GM12874 (cell line): ENCODE measurements around the gene KRT77.

Experiments used
- TF ChIP-seq, protein P1 (sequence below): IDR thresholded peaks from 2 replicates; pipeline ENCODE4 v1.5.1; 2011; ENCODE audit warnings: low read depth, mild to moderate bottlenecking, control low read depth, low read length, moderate library complexity; ENCODE audit not compliant: insufficient read depth

Gene KRT77

GRCh38 chr12:52698651-52699340, 4.5 kb downstream of the KRT77 start:
- TF ChIP-seq, protein P1, sequence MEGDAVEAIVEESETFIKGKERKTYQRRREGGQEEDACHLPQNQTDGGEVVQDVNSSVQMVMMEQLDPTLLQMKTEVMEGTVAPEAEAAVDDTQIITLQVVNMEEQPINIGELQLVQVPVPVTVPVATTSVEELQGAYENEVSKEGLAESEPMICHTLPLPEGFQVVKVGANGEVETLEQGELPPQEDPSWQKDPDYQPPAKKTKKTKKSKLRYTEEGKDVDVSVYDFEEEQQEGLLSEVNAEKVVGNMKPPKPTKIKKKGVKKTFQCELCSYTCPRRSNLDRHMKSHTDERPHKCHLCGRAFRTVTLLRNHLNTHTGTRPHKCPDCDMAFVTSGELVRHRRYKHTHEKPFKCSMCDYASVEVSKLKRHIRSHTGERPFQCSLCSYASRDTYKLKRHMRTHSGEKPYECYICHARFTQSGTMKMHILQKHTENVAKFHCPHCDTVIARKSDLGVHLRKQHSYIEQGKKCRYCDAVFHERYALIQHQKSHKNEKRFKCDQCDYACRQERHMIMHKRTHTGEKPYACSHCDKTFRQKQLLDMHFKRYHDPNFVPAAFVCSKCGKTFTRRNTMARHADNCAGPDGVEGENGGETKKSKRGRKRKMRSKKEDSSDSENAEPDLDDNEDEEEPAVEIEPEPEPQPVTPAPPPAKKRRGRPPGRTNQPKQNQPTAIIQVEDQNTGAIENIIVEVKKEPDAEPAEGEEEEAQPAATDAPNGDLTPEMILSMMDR: no peak

DNA sequence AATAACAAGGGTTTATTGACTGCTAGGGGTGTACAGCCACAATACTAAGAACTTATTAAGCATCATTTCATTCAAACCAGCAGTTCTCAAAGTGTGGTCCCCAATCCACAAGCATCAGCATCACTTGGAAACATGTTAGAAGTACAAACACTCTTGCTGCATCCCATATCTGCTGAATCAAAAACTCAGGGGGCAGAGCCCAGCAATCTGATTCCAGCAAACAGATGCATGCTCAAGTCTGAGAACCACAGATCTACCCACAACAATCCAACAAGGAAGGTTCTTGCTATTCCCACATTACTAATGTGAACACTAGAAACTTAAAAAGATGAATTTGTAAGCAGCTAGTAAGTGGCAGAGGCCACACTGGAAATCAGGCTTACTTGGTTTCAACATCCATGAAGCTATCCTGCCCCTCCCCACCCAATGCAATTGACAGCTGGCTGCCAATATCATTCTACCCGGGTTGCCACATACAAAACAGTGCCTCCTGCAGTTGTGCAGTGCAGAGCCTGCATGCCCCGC, 6.2 kb downstream of the KRT77 start:
- TF ChIP-seq, protein P1: no peak

DNA sequence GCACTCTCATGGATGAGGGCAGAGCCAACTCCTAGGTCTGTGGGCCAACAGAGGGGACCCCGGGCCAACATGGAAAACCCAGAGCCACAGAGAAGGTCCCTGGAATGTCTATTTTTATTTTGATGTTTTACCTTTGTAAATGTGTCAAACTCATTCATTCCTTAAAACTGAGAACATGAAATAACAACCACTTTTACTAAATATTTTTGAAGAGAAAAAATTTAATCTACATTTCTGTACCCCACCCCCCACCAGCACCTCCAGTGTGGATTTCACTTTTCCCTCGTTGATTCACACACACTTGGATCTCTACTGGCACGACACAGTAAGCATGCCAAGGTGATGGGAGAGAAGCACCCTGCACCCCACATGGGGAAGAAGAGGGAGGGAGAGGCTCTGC, 6.7 kb downstream of the KRT77 start:
- TF ChIP-seq, protein P1: no peak

DNA sequence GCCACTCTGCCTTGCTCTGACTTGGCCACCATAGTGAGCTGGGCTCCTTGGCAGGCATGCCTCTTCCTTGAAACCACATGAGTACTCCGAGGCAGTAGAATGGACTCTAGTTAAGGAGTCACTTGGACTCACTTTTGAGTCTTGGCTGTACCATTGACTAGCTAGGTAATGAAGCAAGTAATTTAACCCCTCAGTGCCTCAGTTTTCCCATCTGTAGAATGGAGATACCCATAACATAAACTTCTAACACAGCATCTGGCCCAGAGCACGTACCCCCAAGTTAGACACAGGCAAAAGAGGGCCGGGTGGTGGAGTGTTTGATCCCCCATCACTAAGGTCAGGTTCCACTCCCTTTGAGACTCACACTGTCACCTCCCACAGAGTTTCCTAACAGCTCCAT, 8.3 kb downstream of the KRT77 start:
- TF ChIP-seq, protein P1: no peak

GRCh38 chr12:52694151-52694550, 9.2 kb downstream of the KRT77 start:
- TF ChIP-seq, protein P1: no peak

GRCh38 chr12:52693261-52693660, 10.1 kb downstream of the KRT77 start:
- TF ChIP-seq, protein P1: no peak

DNA sequence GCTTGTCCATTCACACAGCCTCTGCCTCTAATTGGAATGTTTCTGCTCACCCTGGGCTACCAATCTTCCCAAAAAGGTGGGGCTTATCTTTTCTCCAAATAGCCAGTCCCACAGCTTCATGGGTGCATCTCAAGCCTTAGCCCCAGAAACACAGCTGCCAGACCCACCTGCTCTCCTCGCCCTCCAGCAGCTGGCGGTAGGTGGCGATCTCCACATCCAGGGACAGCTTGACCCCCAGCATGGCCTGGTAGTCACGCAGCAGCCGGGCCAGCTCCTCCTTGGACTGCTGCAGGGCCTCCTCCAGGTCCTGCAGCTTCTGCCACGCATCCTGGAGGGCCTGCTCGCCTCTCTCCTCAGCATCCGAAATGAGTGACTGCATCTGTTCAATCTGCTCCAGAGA, 11.1 kb downstream of the KRT77 start:
- TF ChIP-seq, protein P1: no peak

DNA sequence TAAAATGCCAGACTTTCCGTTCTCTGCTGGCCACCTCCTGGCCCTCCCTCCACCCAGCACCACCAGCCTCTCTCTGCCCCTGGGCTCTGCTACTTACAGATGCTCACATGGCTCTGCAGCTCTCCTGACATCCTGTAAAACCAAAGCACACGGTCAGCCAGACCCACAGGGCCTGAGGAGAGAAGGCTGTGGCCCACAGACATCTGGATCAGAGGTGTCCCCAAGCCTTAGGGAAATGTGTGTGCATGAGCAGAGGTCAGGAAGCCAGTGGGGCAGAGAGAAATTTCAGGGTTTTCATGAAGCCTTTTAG, 11.5 kb downstream of the KRT77 start:
- TF ChIP-seq, protein P1: no peak
